Measurements from ENCODE around the gene ZSCAN16.
A peak's percentile ranks its signal among the peaks of the same experiment; 100 is the strongest.

The ZSCAN16 gene

DNA sequence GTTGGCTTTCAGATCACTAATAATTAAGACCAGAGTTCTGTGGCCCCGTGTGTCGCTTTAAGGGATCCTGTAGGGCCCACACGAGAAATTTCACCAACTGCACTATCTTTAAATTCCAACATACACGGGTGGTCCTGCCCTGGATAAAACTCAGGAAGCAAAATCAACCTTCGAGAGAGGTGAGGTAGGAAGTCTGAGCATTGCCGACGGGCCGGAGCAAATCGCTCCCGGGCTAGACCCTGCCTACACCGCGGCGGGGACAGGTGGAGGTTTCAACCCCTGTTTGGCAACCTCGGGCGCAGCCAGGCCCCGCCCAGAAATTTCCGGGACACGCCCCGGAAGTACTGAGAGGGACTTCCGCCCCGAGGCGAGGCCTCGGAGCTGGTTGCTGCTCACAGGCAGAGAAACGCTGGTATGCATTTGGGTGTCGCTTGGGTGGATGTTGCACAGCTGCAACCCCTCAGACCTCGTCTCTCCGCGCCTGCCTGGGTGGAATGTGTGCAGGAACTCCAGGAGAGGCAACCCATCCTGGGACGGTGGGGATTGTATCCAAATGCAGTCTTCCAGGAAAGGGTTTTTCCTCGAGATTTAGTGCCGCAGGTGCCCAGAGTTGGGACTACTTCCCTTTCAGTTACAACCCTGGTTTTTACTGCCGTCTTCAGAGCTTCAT lies 37.1 kb downstream of the ZSCAN16 start:
- Histone ChIP-seq H3K79me2 (ENCODE audit: insufficient read depth, low read length) (no peaks in the 10 kb centered on the region), H3K4me1 (ENCODE audit: insufficient read depth, low read length) (peaks cover 19% of the 10 kb centered on the region), H3K4me3 (ENCODE audit: low read depth in 1 of 2, low read length in 2 of 2) (peak overlapping the region; percentile 29 to 80; a peak in 3 of 4 replicates), H3K36me3 (ENCODE audit: insufficient read depth, low read length) (no peaks in the 10 kb centered on the region; the same call in 1 of the 2 replicates), H2AFZ (ENCODE audit: low read depth, low read length) (peak overlapping the region; percentile 90), H4K20me1 (ENCODE audit: insufficient read depth, low read length) (no peaks in the 10 kb centered on the region), H3K27me3 (ENCODE audit: insufficient read depth, low read length, poor library complexity) (no peaks in the 10 kb centered on the region), H3K4me2 (ENCODE audit: insufficient read depth, low read length) (peak overlapping the region; percentile 74), H3K9me3 (ENCODE audit: insufficient read depth, low read length, severe bottlenecking) (no peaks in the 10 kb centered on the region), H3K27ac (ENCODE audit: low read length) (peak overlapping the region; percentile 86), H3K9ac (ENCODE audit: low read depth, low read length) (peak overlapping the region; percentile 65)
- peak; percentile 86 for DNase-seq
- TF ChIP-seq EZH2 (IDR thresholded peaks at IDR 0.05; ENCODE audit: borderline replicate concordance, low read depth, low read length, severe bottlenecking) (no peak), CTCF (IDR thresholded peaks at IDR 0.05; ENCODE audit: borderline replicate concordance, extremely low read depth, low read length, poor library complexity, severe bottlenecking) (no peak)
- ATAC-seq (ENCODE audit: insufficient read depth, low read depth), result peak; percentile 97

GRCh38 chr6:28165563-28165962 lies 41.2 kb downstream of the ZSCAN16 start:
- no peaks in the 10 kb centered on the region for H3K79me2 ChIP-seq (ENCODE audit: insufficient read depth, low read length)
- H3K9me3 ChIP-seq (ENCODE audit: insufficient read depth, low read length, severe bottlenecking), result no peaks in the 10 kb centered on the region
- no peak overlapping the region for H3K4me3 ChIP-seq (ENCODE audit: low read depth in 1 of 2, low read length in 2 of 2)
- no peak for TF ChIP-seq CTCF (IDR thresholded peaks at IDR 0.05; ENCODE audit: borderline replicate concordance, extremely low read depth, low read length, poor library complexity, severe bottlenecking)
- TF ChIP-seq EZH2 (IDR thresholded peaks at IDR 0.05; ENCODE audit: borderline replicate concordance, low read depth, low read length, severe bottlenecking), result no peak
- H3K9ac ChIP-seq (ENCODE audit: low read depth, low read length), result no peak overlapping the region
- no peak overlapping the region for H3K27ac ChIP-seq (ENCODE audit: low read length)
- H2AFZ ChIP-seq (ENCODE audit: low read depth, low read length), result no peak overlapping the region
- peaks cover 19% of the 10 kb centered on the region for H3K4me1 ChIP-seq (ENCODE audit: insufficient read depth, low read length)
- H4K20me1 ChIP-seq (ENCODE audit: insufficient read depth, low read length), result no peaks in the 10 kb centered on the region
- H3K36me3 ChIP-seq (ENCODE audit: insufficient read depth, low read length), result no peaks in the 10 kb centered on the region
- H3K4me2 ChIP-seq (ENCODE audit: insufficient read depth, low read length), result no peak overlapping the region
- no peaks in the 10 kb centered on the region for H3K27me3 ChIP-seq (ENCODE audit: insufficient read depth, low read length, poor library complexity)
- DNase-seq, result no peak
- ATAC-seq (ENCODE audit: insufficient read depth, low read depth), result no peak

- DNase-seq, result no peak
- H3K4me2 ChIP-seq (ENCODE audit: insufficient read depth, low read length), result no peak overlapping the region
- H3K27ac ChIP-seq (ENCODE audit: low read length), result no peak overlapping the region
- no peaks in the 10 kb centered on the region for H3K27me3 ChIP-seq (ENCODE audit: insufficient read depth, low read length, poor library complexity)
- TF ChIP-seq CTCF (IDR thresholded peaks at IDR 0.05; ENCODE audit: borderline replicate concordance, extremely low read depth, low read length, poor library complexity, severe bottlenecking) (no peak), EZH2 (IDR thresholded peaks at IDR 0.05; ENCODE audit: borderline replicate concordance, low read depth, low read length, severe bottlenecking) (no peak)
- no peak overlapping the region for H2AFZ ChIP-seq (ENCODE audit: low read depth, low read length)
- H3K79me2 ChIP-seq (ENCODE audit: insufficient read depth, low read length), result no peaks in the 10 kb centered on the region
- no peak overlapping the region for H3K4me3 ChIP-seq (ENCODE audit: low read depth in 1 of 2, low read length in 2 of 2)
- no peaks in the 10 kb centered on the region for H4K20me1 ChIP-seq (ENCODE audit: insufficient read depth, low read length)
- no peak for ATAC-seq (ENCODE audit: insufficient read depth, low read depth)
- H3K9me3 ChIP-seq (ENCODE audit: insufficient read depth, low read length, severe bottlenecking), result no peaks in the 10 kb centered on the region
- H3K4me1 ChIP-seq (ENCODE audit: insufficient read depth, low read length), result peaks cover 8% of the 10 kb centered on the region
- H3K36me3 ChIP-seq (ENCODE audit: insufficient read depth, low read length), result no peaks in the 10 kb centered on the region
- H3K9ac ChIP-seq (ENCODE audit: low read depth, low read length), result no peak overlapping the region
Observed at GRCh38 chr6:28167068-28167467, 42.7 kb downstream of the ZSCAN16 start.

Data from DND-41 (cell line).